HL-60/S4 treated with phorbol 12-myristate 13-acetate at 8.2 ng/mL for 4 days and 3 days (cell line): Measurements from ENCODE around the gene SLC2A2.

Experiments used
- in situ Hi-C: fragments of 300-500 bp; cut with MboI; formaldehyde crosslinking; loops from 2 replicates; pipeline ENCODE4 v1.15.0; 2022; ENCODE audit warnings: low sequenced_read_pairs

The SLC2A2 gene

DNA sequence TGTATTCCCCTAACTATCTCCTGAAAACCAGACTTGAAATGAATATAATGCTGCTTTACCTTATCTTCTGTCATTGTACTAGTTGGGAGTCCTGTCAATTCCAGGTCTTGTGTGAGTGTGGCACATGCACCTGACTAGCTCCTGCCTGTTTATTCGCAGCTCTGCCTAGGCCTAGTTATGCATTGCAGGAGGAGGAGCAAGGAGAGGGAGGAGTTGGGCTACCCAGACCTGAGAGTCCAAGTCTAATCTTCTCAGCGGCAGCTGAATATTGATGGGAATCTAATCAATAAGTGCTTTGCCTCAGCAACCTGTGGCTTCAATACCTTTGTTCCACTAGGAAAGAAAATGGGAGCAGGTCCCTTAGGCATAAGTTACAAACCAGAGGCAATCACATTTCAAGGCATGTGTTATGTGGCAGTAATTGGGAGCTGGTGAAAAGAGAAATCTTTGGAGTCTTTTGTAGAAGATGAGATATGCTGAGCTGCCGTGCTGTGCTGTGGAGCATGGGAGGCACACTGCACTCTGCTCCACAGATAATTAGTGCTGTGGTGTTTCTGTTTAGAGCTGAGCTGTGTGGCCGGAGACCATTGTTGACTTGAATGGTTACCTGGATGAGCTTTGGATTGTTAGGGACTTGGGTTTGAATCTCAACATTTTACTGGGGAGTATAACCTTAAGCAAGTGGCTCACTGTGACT, at the start of gene SLC2A2:
Gene SLC2A2 (minus strand): TSS at position 124 of the 697 bp plus-strand sequence. CDS start 50 bp downstream, at position 74.
- in situ Hi-C loops: no loop called here

DNA sequence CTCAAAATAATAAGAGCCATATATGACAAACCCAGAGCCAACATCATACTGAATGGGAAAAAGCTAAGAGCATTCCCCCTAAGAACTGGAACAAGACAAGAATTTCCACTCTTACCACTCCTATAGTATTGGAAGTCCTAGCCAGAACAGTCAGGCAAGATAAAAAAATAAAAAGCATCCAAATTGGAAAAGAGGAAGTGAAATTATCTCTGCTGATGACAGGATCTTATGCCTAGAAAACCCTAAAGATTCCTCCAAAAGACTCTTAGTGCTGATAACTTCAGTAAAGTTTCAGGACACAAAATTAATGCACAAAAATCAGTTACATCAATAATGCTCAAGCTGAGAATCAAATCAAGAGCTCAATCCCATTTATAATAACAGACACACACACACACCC, 45.9 kb upstream of the SLC2A2 start:
- in situ Hi-C loops: no loop called here

DNA sequence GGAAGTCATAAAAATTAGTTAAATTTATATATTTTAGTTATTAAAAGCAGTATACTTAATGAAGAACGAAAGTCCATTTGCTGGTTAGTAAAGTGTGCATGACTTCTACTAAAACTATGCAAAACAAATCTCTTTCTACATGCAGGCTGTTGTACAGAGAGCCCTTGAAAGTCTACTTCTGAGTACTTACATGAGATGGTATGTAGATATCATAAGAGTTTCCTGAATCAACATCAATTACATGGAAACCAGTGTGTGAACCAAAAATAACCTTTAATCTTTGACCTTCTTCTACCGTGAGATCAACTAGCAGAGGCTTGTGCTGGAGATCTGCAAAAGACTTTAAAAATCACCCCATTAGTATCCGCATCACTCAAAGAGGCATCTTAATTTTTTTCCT, 42.1 kb upstream of the SLC2A2 start:
- in situ Hi-C loops: no loop called here

DNA sequence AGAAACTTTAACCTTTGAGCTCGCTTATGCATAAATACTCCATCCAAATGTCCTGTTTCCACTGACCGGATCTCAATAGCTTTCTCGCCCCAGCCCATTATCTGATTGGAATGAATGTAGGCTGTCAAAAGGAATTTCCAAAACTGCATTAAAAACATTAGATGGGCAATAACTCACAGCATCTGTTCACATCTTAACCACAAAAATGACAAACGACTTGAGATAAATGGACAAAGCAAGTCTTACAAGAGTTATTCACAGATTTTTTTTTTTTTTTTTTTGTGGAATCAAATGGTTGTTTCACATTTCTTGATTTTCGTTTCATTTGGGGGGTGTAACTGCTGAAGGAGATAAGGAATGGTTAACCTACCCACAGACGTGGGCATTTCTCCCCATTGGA, 39.7 kb upstream of the SLC2A2 start:
- in situ Hi-C loops: no loop called here

DNA sequence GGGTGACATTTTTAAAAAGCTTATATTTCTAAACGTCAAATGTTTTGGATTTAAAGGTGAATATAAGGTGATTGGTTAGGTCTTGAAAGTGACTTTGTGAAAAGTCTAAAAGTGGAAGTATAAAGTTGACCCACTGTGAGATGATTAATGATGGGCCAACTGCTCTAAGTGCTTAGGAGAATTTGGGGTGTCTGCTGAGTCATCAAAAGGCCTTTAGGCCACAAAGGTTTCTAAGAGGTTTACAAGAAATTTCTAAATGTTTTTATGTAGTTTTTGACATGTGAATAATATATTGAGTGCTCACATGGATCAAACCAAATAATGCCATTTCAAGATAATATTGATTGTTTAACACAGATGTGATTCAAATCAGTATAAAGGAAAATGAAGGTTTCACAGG, 39.2 kb upstream of the SLC2A2 start:
- in situ Hi-C loops: no loop called here

DNA sequence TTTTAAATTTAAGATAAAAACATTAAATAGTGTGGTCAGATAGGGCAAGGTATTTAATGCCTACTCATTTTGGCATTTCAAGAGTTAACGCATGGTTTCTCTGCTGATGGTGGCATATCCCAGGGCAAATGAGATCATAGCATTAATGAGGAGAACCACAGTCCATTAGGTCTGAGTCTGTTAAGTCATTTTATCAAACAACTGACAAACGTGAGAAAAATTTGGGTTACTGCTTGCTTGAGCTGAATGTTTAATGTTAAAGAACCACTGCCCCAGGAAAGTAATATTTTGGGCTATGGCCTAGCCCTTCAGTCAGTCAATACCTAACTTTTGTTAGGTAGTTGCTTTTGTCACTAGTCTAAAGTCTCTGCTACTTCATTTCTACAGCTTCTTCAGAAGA, 37.9 kb upstream of the SLC2A2 start:
- in situ Hi-C loops: no loop called here

DNA sequence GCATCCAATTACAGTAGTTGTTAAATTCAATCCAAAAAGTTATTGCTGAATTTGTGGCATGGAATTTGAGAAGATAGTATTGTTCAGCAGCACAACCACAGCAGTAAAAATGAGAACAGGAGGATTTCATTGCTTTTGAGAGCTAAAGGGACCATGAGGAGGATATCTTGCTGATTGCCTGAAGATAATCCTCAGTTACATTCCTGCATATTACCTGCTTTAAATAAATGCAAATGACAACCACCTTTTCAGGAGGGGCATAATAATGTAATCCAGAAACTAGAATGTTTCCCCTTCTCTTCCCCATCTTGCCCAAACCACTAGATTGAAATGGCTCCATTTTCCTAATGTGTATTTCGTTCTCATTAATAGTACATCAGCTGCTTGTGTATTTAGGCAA, 35.2 kb upstream of the SLC2A2 start:
- in situ Hi-C loops: no loop called here

DNA sequence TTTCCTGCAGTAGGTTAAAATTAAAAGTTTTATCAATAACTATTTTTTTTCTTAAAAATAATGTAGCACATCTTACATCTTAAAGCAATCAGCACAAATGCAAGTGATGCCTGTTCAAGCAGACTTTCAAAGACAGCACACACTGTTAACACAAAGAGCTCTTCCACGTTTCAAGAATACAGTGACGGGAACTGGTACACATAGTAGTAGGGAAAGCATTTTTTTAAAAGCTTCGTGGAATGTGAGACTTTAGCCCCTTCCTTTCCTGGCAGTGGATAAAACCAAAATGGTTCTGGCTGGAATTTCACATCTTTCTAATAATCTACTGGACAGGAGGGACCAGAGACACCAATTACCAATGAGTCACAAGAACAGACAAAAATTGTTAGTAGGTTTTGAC, 33.5 kb upstream of the SLC2A2 start:
- in situ Hi-C loops: no loop called here

DNA sequence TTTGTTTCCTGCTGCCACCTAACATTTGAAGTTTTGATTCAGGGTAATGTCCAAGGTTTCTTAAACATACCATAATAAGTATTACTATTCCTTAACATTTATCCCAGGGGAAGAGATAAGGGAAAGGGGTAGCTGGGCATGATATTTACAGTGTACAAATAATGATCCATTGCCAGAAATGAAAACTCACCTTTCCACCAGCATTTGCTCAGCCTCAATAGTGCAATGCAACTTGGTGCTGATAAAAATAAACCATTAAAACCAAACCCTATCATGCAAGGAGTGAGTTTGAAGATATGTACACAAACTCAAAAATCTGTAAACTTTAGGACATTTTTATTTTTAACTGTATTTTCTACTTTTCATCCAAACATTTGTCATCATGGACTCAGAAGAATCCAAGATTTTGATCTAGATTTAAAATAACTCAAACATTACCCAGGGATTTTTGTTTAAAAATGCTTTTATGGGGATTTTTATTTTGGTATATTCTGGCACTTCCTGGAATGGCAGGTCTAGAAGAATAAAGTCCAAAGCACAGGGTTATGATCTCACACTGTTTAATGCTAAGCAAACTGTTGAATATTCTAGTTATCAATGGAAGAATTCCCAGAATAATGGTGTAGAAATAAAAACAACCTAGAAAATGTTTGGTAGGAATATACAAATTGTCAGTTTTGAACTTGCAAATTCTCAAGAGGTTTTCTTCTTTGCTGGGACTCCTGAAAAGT, 32.5 kb upstream of the SLC2A2 start:
- in situ Hi-C loops: no loop called here

DNA sequence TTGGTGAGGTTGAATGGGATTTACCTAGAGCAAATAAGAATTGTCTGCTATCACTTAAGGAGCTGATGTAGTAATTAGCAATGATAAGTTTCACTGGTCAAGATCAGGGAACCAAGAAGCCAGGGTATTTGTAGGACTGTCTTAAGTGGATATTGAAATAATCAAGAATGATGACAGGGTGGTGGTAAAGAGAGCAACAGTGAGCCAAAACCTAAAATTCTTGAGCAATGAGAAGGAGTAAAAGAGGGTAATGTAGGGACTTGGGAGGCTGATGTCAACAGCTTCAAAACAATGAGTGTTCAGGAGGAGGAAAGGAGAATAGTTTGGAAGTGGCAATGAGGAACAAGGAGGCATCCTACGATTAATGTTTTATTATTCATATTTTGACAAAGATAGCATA, 31.5 kb upstream of the SLC2A2 start:
- in situ Hi-C loops: no loop called here

DNA sequence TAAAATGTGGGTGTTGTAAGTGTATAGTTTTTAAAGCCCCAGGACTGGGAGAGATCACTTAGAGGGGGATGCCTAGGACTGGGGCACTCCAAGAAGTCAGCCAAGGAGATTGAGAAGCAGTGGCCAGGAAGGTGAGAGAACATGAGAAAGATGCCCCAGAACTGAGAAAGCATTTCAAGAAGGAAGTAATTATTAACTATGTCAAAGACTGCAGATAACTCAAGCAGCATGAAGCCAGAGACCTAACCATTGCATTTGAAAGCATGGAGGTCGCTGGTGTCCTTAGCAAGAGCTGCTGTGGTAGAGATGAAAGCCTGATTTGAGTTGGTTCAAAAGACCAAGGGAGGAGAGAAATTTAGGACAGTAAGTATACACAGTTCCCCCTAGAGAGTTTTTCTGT, 30.6 kb upstream of the SLC2A2 start:
- in situ Hi-C loops: no loop called here

DNA sequence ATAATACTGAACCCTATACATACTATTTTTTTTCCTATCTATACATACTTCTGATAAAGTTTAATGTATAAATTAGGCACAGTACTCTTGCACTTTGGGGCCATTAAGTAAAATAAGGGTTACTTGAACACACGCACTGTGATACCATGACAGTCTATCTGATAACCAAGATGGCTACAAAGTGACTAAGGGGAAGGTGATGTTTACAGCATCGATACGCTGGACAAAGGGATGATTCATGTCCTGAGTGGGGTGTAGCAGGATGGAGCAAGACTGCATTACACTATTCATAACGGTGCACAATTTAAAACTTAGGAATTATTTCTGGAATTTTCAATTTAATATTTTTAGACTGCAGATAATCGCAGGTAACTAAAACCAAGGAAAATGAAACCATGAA, 30.0 kb upstream of the SLC2A2 start:
- in situ Hi-C loops: no loop called here

DNA sequence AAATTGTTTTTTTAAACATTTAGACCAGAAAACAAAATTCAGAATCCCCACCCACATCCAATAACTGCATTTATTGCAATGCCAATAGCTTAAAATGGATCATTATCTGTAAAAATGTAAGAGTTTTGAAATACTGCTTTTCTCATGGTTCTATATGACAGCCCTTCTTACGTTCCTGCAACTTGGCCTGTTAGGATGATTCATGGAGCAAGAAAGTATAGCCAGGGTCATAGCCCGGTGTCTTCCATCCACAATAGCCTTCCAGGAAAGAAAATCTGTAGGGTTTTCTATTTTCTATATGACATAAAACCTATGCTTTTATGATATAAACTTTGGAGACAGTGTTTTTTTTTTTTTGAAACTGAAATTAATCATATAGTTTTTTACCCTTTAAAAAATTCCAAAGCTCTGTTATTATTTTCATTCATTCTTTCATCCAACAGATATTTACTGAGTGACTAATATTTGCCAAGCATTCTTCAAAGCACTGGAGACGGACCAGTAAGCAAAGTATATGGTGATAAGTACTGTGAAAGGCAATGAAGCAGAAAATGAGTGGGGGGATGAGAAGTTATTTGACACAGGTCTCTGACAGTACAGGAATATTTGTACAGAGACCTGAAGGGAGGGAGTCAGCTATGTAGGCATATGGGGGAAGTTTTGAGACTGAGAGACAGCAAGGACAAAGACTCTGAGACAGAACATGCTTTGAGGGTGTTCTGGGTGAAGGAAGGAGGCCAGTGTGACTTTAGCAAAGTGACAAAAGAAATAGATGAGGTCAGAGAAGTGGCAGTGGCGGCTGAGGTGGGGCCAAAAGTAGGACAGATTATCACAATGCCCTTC, 29.0 kb upstream of the SLC2A2 start:
- in situ Hi-C loops: no loop called here

DNA sequence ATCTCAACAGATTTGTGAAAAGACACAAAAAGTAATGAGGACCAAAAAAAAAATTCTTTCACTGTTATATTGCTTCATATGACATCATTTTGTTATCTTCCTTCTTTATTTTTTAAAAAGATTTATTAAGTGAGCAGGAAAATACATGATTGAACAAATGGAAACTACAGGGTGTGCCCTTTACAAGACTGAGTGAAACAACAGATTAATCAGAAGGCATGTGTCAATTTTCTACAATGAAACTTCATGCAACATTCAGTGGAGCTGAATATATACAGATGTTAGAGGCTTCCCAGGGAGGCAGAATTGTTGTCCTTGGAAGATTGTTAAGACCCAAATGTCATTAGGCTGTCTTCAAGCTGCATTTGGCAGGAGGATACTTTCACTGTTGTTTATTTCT, 28.4 kb upstream of the SLC2A2 start:
- in situ Hi-C loops: no loop called here

DNA sequence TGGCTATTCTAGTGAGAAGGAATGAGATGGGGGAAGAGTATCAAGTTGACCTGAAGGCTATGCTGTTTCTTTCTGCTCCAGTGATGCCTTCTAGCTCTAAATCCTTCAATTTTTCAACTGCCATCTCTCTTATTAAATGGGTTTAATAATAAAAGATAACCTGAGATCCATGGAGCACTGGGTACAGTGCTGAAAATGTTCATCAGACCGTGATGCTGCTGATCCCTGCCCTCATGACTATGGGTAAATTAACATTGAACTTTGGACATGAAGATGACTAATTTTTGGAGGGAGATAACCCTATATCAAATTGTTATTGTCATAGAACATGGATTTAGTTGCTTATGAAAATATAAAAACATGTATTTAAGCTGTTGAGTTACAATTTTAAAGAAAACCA, 27.7 kb upstream of the SLC2A2 start:
- in situ Hi-C loops: no loop called here

DNA sequence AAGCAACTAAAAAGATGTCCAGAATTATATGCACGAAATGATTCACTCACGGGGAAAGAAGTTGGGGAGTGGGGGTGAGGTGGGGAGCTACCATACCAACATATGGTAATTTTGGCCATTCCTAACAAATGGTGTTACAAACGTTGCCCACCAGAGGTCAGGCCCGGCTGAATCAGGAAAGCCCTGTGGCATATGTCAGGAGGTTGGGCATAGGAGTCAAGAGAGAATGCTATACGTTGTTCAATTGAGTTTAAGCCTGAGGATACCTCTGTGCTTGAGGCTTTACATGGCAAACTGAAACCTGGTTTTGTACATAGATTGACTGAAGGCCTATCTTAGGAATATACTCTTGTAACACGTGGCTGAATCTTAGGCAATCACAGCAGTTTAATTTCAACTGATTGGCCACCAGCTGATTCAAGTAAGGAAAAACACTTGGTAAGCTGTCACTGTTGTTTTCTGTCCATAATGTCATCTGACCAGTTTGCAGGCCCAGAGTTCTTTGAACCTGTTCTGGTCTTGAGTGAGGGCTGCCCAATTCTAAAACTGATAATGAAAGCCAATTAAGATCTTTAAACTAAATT, 23.4 kb upstream of the SLC2A2 start:
- in situ Hi-C loops: no loop called here

DNA sequence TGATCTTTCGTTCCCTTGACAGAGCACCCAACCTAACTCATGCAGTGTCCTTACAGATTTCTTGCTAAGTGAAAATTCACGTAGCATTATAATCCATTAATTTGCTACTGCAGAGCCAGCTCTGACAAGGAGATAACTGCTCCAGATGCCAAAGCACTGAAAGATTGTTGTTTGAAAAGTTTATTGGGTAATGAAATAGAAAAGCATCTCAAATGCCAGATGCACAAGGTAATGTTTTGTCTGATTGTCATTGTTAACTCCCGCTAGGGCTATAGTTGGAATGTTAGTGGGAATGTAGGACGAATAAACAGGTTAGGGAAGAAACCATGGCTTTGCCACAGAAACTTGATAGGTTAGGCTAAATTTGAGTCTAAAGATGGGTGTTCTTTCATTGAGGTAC, 20.2 kb upstream of the SLC2A2 start:
- in situ Hi-C loops: no loop called here

DNA sequence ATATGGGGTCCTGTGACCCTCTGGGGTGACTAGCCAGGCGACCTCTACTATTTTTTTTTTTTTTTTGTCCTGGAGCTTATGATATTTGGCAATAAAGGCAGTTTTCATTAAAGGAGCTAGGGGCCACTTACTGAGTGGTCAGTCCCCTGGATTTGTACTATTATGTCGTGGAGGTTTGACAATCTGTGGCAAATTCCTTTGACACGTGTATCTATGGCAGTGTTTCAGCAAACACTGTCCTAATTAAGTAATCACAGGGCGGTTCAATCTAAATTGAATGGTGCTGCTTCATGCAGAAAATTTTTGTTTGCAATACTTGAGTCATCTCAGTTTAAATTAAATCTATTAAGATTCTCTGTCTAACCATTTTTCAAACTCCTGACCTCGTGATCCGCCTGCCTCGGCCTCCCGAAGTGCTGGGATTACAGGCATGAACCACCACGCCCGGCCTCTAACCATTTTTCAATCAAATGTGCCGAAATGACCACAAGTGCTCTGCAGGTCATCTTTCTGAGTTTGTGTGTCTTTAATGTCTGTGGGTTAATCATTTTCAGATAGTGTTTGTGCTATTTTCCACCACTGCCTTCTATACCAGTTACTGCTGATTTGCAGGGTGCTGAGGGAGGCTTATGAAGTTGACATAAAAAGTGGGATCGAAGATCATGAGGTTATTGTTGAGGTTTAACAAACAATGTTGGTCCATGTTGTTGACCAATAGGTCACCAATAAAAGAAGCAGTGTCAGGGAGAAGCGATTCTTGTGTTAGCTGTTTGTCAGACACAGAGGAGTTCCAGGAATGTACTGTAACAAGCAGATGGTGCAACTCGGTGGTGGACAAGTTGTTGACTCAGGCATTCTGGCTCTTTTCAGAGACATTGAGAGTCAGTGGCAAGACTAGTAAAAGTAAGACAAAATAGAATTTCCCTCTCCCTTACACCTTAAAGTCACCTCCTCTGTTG, 18.6 kb upstream of the SLC2A2 start:
- in situ Hi-C loops: no loop called here

DNA sequence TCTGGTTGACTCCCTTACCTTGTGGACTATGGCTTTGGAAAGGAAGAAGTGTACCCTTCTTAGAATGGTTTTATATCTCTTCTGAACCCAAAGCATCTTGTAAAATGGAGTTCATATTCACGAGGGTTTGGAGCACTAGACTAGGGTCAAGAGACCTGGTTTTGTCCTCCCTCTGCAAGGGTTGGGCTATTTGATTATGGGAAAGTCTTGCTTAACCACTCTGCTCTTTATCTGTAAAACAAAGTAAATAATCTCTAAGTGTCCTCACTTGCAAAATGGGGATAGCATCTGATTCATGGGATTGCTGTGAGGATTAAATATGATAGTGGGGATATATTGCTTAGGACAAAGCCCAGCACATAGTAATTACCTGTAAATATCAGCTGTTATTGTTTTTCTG, 17.9 kb upstream of the SLC2A2 start:
- in situ Hi-C loops: no loop called here

DNA sequence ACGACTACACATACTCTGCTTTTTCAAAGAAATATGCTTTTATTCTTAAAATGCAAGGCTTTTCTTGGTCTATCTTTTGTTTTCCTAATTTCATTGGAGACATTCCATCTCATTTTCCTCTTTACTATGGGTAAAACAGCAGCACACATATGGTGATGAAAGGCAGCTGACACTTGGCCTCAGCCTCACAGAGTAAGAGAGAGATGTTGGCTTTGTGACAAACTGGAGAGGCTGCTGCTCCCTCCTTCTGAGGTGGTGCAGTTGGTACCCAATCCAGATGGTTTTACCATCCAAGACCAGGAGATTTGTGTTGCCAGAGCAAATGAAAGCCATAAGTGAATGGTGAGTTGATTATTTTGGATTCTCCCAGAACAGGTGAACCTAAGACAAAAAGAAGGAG, 13.2 kb upstream of the SLC2A2 start:
- in situ Hi-C loops: no loop called here
